ENCODE measurements around the gene TENM4. TPM values are rescaled to one million over a fixed set of nuclear protein-coding genes. Genes with fewer than 3 reads are reported as not detected.
A peak's percentile ranks its signal among the peaks of the same experiment; 100 is the strongest.

Gene TENM4
- total and polyA plus RNA-seq, 2 experiments from 2014 or later = 19.0 to 105 TPM

DNA sequence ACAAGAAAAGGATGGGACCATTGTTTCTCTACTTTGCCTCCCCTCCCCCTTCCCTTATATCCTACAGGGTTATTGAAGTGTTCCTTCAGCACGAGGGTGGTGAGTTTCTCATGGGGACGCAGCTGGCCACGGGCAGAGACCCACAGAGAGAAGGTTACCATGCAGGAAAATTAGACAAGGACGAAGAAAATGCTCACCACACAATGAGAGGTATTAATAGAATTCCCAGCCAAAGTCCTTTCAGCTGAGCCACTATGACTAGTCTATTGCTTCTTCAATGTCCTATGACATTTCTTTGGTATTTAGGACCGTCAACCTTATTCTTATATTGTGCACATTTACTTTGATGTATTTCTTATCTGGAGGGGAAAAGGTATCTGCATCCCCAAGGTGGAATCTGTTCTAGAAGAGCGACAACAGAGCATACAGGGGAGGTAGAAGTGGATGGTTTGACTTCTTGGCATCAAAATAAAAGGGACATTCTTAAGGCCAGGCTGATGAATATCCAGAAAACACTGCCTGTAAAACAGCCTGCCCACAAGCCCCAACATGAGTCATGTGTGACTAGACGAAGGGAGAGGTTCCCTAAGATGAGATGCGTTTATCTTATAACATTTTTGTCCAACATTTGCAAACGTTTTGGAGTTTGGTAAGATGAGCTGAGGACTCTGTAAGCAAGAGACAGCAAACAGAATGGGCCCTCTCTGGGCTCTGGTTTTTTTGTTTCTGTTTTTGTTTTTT is 656.3 kb downstream of the TENM4 start:
- TF ChIP-seq, protein P1, sequence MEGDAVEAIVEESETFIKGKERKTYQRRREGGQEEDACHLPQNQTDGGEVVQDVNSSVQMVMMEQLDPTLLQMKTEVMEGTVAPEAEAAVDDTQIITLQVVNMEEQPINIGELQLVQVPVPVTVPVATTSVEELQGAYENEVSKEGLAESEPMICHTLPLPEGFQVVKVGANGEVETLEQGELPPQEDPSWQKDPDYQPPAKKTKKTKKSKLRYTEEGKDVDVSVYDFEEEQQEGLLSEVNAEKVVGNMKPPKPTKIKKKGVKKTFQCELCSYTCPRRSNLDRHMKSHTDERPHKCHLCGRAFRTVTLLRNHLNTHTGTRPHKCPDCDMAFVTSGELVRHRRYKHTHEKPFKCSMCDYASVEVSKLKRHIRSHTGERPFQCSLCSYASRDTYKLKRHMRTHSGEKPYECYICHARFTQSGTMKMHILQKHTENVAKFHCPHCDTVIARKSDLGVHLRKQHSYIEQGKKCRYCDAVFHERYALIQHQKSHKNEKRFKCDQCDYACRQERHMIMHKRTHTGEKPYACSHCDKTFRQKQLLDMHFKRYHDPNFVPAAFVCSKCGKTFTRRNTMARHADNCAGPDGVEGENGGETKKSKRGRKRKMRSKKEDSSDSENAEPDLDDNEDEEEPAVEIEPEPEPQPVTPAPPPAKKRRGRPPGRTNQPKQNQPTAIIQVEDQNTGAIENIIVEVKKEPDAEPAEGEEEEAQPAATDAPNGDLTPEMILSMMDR (IDR thresholded peaks at IDR 0.05; ENCODE audit: low read depth, low read length) = no peak
- Histone ChIP-seq H3K9me3 (ENCODE audit: low read depth) (no peaks in the 10 kb centered on the region), H3K27ac (no peak overlapping the region), H3K4me3 (no peak overlapping the region), H3K4me1 (ENCODE audit: low read depth) (peaks cover 5% of the 10 kb centered on the region), H3K36me3 (no peaks in the 10 kb centered on the region), H3K27me3 (no peaks in the 10 kb centered on the region)
- peak in 1 of 2 donors; percentile 44 for DNase-seq (ENCODE audit: low read depth in 1 of 2, low spot score in 1 of 2)

DNA sequence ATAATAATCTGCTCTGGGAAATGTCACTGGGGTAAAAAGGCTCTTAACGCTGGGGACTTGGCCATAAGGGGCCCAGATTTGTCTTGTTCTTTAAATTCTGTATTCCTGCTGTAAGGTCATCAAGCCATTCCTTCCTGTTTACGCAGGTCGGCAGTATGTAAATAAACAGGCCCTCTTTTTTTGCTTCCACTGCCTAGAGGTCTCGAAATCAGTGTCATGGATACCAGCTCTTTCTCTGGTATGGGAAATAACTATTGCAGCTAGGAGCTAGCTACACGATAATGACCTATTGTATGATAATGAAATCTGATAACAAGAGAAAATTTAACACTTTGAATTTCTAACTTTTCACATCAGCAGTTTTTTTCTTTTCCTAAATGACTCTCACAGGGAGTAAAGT is 657.0 kb downstream of the TENM4 start:
- DNase-seq (ENCODE audit: low read depth in 1 of 2, low spot score in 1 of 2) = no peak
- no peaks in the 10 kb centered on the region for H3K36me3 ChIP-seq
- H3K4me1 ChIP-seq (ENCODE audit: low read depth) = no peaks in the 10 kb centered on the region
- TF ChIP-seq, protein P1 (IDR thresholded peaks at IDR 0.05; ENCODE audit: low read depth, low read length) = no peak
- no peak overlapping the region for H3K4me3 ChIP-seq
- H3K27me3 ChIP-seq = no peaks in the 10 kb centered on the region
- H3K27ac ChIP-seq = no peak overlapping the region
- no peaks in the 10 kb centered on the region for H3K9me3 ChIP-seq (ENCODE audit: low read depth)

DNA sequence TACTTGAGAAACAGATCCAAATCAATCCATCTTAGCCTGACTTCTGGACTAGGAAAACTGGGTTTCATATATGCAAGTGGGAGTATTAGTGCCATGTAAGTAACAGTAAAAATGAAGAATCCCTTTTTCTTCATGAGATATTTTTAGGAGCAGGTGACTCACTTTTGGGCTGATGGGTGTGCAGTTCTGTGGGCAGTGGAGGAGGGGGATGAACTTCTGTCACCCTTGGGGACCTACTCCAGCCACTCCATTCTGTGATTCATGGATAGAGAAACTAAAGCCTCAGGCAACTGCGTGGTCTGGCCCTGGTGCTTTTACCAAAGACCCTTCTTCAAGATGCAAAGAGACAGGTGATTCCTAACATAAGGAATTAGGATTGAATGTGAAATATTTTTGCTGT is 657.5 kb downstream of the TENM4 start:
- no peak for DNase-seq (ENCODE audit: low read depth in 1 of 2, low spot score in 1 of 2)
- H3K9me3 ChIP-seq (ENCODE audit: low read depth) = no peaks in the 10 kb centered on the region
- no peaks in the 10 kb centered on the region for H3K36me3 ChIP-seq
- H3K27ac ChIP-seq = no peak overlapping the region
- TF ChIP-seq, protein P1 (IDR thresholded peaks at IDR 0.05; ENCODE audit: low read depth, low read length) = no peak
- no peak overlapping the region for H3K4me3 ChIP-seq
- H3K27me3 ChIP-seq = no peaks in the 10 kb centered on the region
- H3K4me1 ChIP-seq (ENCODE audit: low read depth) = no peaks in the 10 kb centered on the region

DNA sequence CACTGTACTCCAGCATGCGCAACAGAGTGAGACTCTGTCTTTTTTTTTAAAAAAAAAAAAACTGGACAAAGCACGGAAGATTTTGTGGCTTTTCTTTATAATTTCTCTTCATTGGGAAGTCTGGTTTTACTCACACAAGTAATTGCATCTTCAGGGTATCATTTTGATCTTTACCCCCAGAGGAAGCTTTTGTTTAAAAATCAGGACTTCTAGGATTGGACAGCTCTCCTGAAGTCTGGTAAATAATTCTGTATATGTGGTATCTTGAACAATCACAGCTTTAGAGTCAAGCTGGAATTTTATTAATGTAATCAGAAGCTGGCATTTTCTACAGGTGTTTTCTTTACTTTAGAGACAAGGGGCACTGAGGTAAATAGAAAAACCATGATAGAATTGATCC is 658.1 kb downstream of the TENM4 start:
- no peak for DNase-seq (ENCODE audit: low read depth in 1 of 2, low spot score in 1 of 2)
- TF ChIP-seq, protein P1 (IDR thresholded peaks at IDR 0.05; ENCODE audit: low read depth, low read length) = no peak

DNA sequence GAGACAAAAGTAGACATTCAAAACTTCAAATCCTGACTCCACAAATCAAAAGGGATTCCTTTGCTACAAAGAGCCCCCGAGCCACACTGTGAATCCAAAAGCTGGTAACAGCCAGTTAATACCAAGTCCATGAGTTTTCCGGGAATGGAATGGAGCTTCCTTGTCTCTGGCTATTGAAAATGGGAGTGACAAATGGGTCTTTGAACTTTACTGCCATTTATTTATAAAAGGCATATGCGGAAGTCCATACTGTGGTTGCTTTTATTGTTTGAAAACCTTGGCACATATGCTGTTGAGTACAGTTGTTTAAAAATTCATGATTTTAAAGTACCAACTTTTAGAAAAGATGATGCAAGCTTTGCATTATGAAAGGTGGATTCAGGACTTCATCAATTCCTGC is 659.9 kb downstream of the TENM4 start:
- no peaks in the 10 kb centered on the region for H3K4me1 ChIP-seq (ENCODE audit: low read depth)
- no peak overlapping the region for H3K4me3 ChIP-seq
- DNase-seq (ENCODE audit: low read depth in 1 of 2, low spot score in 1 of 2) = no peak
- H3K27me3 ChIP-seq = no peaks in the 10 kb centered on the region
- no peaks in the 10 kb centered on the region for H3K9me3 ChIP-seq (ENCODE audit: low read depth)
- no peak overlapping the region for H3K27ac ChIP-seq
- TF ChIP-seq, protein P1 (IDR thresholded peaks at IDR 0.05; ENCODE audit: low read depth, low read length) = no peak
- H3K36me3 ChIP-seq = no peaks in the 10 kb centered on the region

More for the DNA sequence above, 658.1 kb downstream of the TENM4 start:
- no peaks in the 10 kb centered on the region for H3K36me3 ChIP-seq
- no peaks in the 10 kb centered on the region for H3K4me1 ChIP-seq (ENCODE audit: low read depth)
- no peak overlapping the region for H3K27ac ChIP-seq
- no peaks in the 10 kb centered on the region for H3K27me3 ChIP-seq
- H3K4me3 ChIP-seq = no peak overlapping the region
- H3K9me3 ChIP-seq (ENCODE audit: low read depth) = no peaks in the 10 kb centered on the region

All from cardiac muscle cell (in vitro differentiated cells and primary cell).